B cell (primary cell): Measurements from ENCODE around the gene GATM.

Experiments used
- EZH2 ChIP-seq: IDR thresholded peaks from 2 replicates; pipeline ENCODE4 v1.6.1; 2012; ENCODE audit warnings: borderline replicate concordance, low read depth, mild to moderate bottlenecking, moderate library complexity, low read length; ENCODE audit not compliant: insufficient read depth, poor library complexity, severe bottlenecking
- TF ChIP-seq, protein P1 (sequence below): fragments of 200-600 bp; IDR thresholded peaks from one replicate; pipeline ENCODE4 v1.8.0; 2022; ENCODE audit warnings: antibody characterized with exemption, mild to moderate bottlenecking

DNA sequence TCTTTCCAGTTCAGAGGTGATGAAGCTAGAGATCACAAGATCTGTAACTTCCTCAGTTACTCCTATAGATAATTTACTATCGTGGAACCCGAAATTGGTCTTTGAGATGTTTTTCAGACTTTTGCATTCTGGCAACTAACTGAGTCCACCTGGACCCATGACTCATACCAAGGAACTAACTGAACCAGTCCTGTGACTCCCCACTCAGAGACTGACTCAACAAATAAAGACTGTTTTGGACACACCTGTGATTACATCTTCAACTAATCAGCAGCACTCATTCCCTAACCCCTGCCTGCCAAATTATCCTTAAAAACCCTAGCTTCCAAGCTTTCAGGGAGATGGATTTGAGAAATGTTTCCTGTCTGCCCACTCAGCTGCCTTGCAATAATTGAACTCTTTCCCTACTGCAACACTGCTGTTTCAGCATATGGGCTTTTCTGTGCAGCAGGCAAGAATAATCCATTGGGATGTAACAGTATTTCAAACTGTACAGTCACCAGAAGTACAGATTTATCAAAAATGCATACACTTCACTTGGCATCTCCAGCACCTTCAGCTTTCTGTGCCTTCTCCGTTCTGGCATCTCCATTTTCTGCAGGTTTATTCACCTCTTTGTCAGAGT is 57.7 kb downstream of the GATM start:
- TF ChIP-seq, protein P1, sequence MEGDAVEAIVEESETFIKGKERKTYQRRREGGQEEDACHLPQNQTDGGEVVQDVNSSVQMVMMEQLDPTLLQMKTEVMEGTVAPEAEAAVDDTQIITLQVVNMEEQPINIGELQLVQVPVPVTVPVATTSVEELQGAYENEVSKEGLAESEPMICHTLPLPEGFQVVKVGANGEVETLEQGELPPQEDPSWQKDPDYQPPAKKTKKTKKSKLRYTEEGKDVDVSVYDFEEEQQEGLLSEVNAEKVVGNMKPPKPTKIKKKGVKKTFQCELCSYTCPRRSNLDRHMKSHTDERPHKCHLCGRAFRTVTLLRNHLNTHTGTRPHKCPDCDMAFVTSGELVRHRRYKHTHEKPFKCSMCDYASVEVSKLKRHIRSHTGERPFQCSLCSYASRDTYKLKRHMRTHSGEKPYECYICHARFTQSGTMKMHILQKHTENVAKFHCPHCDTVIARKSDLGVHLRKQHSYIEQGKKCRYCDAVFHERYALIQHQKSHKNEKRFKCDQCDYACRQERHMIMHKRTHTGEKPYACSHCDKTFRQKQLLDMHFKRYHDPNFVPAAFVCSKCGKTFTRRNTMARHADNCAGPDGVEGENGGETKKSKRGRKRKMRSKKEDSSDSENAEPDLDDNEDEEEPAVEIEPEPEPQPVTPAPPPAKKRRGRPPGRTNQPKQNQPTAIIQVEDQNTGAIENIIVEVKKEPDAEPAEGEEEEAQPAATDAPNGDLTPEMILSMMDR, result no peak
- no peak for TF ChIP-seq EZH2
